ENCODE data around the gene ZDHHC8.

Gene ZDHHC8

GRCh38 chr22:20143883-20144665, 12.5 kb downstream of the ZDHHC8 start:
- no peak overlapping the region for H3K27ac ChIP-seq (replicated peaks)
- no peaks in the 10 kb centered on the region for H3K27me3 ChIP-seq (ENCODE audit: insufficient read depth, poor library complexity, severe bottlenecking)
- DNase-seq (ENCODE audit: low read depth in 1 of 2, low spot score in 1 of 2), result no peak
- TF ChIP-seq CTCF (IDR thresholded peaks at IDR 0.05; ENCODE audit: insufficient read depth, low read length), result no peak
- no peak for TF ChIP-seq POLR2AphosphoS5 (IDR thresholded peaks at IDR 0.05; ENCODE audit: low read depth)
- TF ChIP-seq GABPA (IDR thresholded peaks at IDR 0.05; ENCODE audit: low read depth), result no peak
- no peak for TF ChIP-seq SPI1 (IDR thresholded peaks at IDR 0.05; ENCODE audit: borderline replicate concordance, low read depth)
- no peak for TF ChIP-seq REST (IDR thresholded peaks at IDR 0.05; ENCODE audit: insufficient replicate concordance, low read depth)
- no peak overlapping the region for H3K4me3 ChIP-seq (replicated peaks; ENCODE audit: insufficient read depth, low read length)

GRCh38 chr22:20145206-20145831, 13.7 kb downstream of the ZDHHC8 start:
- no peak for TF ChIP-seq REST (IDR thresholded peaks at IDR 0.05; ENCODE audit: insufficient replicate concordance, low read depth)
- no peak for TF ChIP-seq CTCF (IDR thresholded peaks at IDR 0.05; ENCODE audit: insufficient read depth, low read length)
- TF ChIP-seq GABPA (IDR thresholded peaks at IDR 0.05; ENCODE audit: low read depth), result no peak
- TF ChIP-seq POLR2AphosphoS5 (IDR thresholded peaks at IDR 0.05; ENCODE audit: low read depth), result no peak
- TF ChIP-seq SPI1 (IDR thresholded peaks at IDR 0.05; ENCODE audit: borderline replicate concordance, low read depth), result no peak
- H3K4me3 ChIP-seq (replicated peaks; ENCODE audit: insufficient read depth, low read length), result no peak overlapping the region
- no peak for DNase-seq (ENCODE audit: low read depth in 1 of 2, low spot score in 1 of 2)
- no peak overlapping the region for H3K27ac ChIP-seq (replicated peaks)
- no peaks in the 10 kb centered on the region for H3K27me3 ChIP-seq (ENCODE audit: insufficient read depth, poor library complexity, severe bottlenecking)

- Histone ChIP-seq H3K27me3 (ENCODE audit: insufficient read depth, poor library complexity, severe bottlenecking) (no peaks in the 10 kb centered on the region), H3K4me3 (replicated peaks; ENCODE audit: insufficient read depth, low read length) (no peak overlapping the region), H3K27ac (replicated peaks) (no peak overlapping the region)
- DNase-seq (ENCODE audit: low read depth in 1 of 2, low spot score in 1 of 2), result no peak
- TF ChIP-seq POLR2AphosphoS5 (IDR thresholded peaks at IDR 0.05; ENCODE audit: low read depth) (no peak), REST (IDR thresholded peaks at IDR 0.05; ENCODE audit: insufficient replicate concordance, low read depth) (no peak), SPI1 (IDR thresholded peaks at IDR 0.05; ENCODE audit: borderline replicate concordance, low read depth) (no peak), GABPA (IDR thresholded peaks at IDR 0.05; ENCODE audit: low read depth) (no peak), CTCF (IDR thresholded peaks at IDR 0.05; ENCODE audit: insufficient read depth, low read length) (no peak)
Observed at GRCh38 chr22:20145832-20146223, 14.2 kb downstream of the ZDHHC8 start.

Measured in HL-60 (cell line).